Mucosa of descending colon (tissue), 3 donors: ENCODE measurements around the gene MPPED2. TPM values are rescaled to one million over a fixed set of nuclear protein-coding genes. Genes with fewer than 3 reads are reported as not detected.

ENCODE experiments used
- ATAC-seq: fragments of 200-7000 bp; cut with Tn5 transposase; one replicate; pipeline ENCODE4 v1.9.1; 2020; ENCODE audit warnings: mild to moderate bottlenecking, moderate library complexity
- DNase-seq, 3 donors: peaks; one replicate each; pipeline ENCODE4 v3.0.0-alpha.2; 2020
- H3K36me3 ChIP-seq: fragments of 200-600 bp; one replicate; pipeline ENCODE4 v1.8.0; 2021; ENCODE audit warnings: low read depth, mild to moderate bottlenecking
- H3K4me1 ChIP-seq: fragments of 200-600 bp; one replicate; pipeline ENCODE4 v1.8.0; 2021; ENCODE audit warnings: low read depth, mild to moderate bottlenecking
- H3K4me3 ChIP-seq: fragments of 200-600 bp; one replicate; pipeline ENCODE4 v1.8.0; 2021; ENCODE audit warnings: mild to moderate bottlenecking
- H3K9me3 ChIP-seq: fragments of 200-600 bp; one replicate; pipeline ENCODE4 v1.8.0; 2021; ENCODE audit warnings: mild to moderate bottlenecking
- CTCF ChIP-seq: fragments of 200-600 bp; IDR thresholded peaks from one replicate; pipeline ENCODE4 v1.8.0; 2022; ENCODE audit warnings: antibody characterized with exemption, mild to moderate bottlenecking
- intact Hi-C, 2 donors: fragments of 100-400 bp; cut with DNase I in 1 of 2; cut with micrococcal nuclease in 1 of 2; formaldehyde crosslinking; loops; one replicate each; pipeline versions ENCODE4 v1.11.0 to v1.11.1; 2022; cut with DNase I, micrococcal nuclease
- total RNA-seq, 3 donors: library from RNA; stranded (reverse); fragmentation: NEBNext Ultra II Directional in 2 of 3; extraction: Animal tissue kit (Norgen Biotek cat#: 25700) in 2 of 3; gene quantifications; one replicate each; pipeline versions ENCODE4 v1.2.1 to v1.2.4, GENCODE V29; 2021 to 2023
- donor health status: DM: no; HTN: no; CAD: no; lungs with moderate emphysema.
- donor health status: DM: no; HTN: no; CAD: no.
- donor health status: DM: no; HTN: yes; CAD: no.

The MPPED2 gene
- total RNA-seq, 3 donors from 2014 or later = 0.64 to 10.1 (median 1.6) TPM

- Histone ChIP-seq H3K9me3 (no peaks in the 10 kb centered on the region), H3K4me3 (no peak overlapping the region), H3K36me3 (no peaks in the 10 kb centered on the region), H3K4me1 (peaks cover 9% of the 10 kb centered on the region)
- peak in 2 of 3 donors; percentile 30 to 64 for DNase-seq
- peak; percentile 67 for ATAC-seq
- TF ChIP-seq CTCF = no peak
- intact Hi-C loops = no loop called here
These were observed 163.5 kb downstream of the MPPED2 start for GRCh38 chr11:30422447-30423278.

- no peak for TF ChIP-seq CTCF
- DNase-seq (peak in 2 of 3 donors; percentile 23 to 43), ATAC-seq (peak; percentile 71)
- no peaks in the 10 kb centered on the region for H3K9me3 ChIP-seq
- peaks cover 9% of the 10 kb centered on the region for H3K4me1 ChIP-seq
- no peak overlapping the region for H3K4me3 ChIP-seq
- no peaks in the 10 kb centered on the region for H3K36me3 ChIP-seq
- intact Hi-C loops = no loop called here
These were observed 165.8 kb downstream of the MPPED2 start for GRCh38 chr11:30420233-30420787.

- no peak for DNase-seq
- intact Hi-C loops = no loop called here
- TF ChIP-seq CTCF = no peak
- no peak for ATAC-seq
- H3K9me3 ChIP-seq = no peaks in the 10 kb centered on the region
- no peak overlapping the region for H3K4me3 ChIP-seq
- H3K4me1 ChIP-seq = no peaks in the 10 kb centered on the region
- H3K36me3 ChIP-seq = no peaks in the 10 kb centered on the region
These were observed 171.3 kb downstream of the MPPED2 start for GRCh38 chr11:30414806-30415205.

GRCh38 chr11:30414244-30414643 is 171.9 kb downstream of the MPPED2 start:
- ATAC-seq (no peak), DNase-seq (no peak)
- no peak for TF ChIP-seq CTCF
- no peak overlapping the region for H3K4me3 ChIP-seq
- no peaks in the 10 kb centered on the region for H3K9me3 ChIP-seq
- no peaks in the 10 kb centered on the region for H3K36me3 ChIP-seq
- H3K4me1 ChIP-seq = no peaks in the 10 kb centered on the region
- intact Hi-C loops = no loop called here

GRCh38 chr11:30412509-30412908 is 173.6 kb downstream of the MPPED2 start:
- ATAC-seq (no peak), DNase-seq (no peak)
- H3K9me3 ChIP-seq = no peaks in the 10 kb centered on the region
- no peak overlapping the region for H3K4me3 ChIP-seq
- no peak for TF ChIP-seq CTCF
- H3K36me3 ChIP-seq = no peaks in the 10 kb centered on the region
- no peaks in the 10 kb centered on the region for H3K4me1 ChIP-seq
- intact Hi-C loops = no loop called here
